ENCODE results near the gene ZNF554. TPM values are rescaled to one million over a fixed set of nuclear protein-coding genes. Genes with fewer than 3 reads are reported as not detected.

ZNF554 gene
- total RNA-seq, 3 donors from 2014 or later (not counting 1 experiment from before 2014, with no cell fraction given): 3.4 to 5.6 (median 3.7) TPM

DNA sequence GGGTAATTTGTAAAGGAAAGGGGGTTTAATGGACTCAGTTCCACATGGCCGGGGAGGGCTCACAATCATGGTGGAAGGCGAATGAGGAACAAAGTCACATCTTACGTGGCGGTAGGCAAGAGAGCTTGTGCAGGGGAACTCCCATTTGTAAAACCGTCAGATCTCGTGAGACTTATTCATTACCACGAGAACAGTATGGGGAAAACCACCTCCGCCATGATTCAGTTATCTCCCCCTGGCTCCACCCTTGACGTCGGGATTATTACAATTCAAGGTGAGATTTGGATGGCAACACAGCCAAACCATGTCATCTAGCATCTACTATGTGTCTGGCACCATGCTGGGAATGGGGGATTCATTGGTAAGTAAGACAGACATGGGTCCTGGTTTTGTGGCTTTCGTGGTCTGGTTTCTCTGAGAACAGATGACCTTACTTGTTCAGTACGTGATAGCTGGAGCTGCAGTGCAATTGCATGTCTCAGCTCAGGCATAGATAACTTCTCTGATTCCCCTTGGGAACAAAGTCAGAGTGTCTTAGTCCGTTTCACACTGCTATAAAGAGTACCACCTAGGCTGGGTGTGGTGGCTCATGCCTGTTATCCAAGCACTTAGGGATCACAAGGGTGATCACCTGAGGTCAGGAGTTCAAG, 8.3 kb downstream of the ZNF554 start:
- Mint-ChIP-seq H3K27me3 (ENCODE audit: low read depth in 2 of 2) (no peaks in the 10 kb centered on the region), H3K4me3 (no peak overlapping the region), H3K36me3 (peaks cover 5% of the 10 kb centered on the region), H3K4me1 (peaks cover 0 to 5% of the 10 kb centered on the region in 2 donors), H3K27ac (no peak overlapping the region), H3K9me3 (peaks cover 2 to 3% of the 10 kb centered on the region in 2 donors)
- intact Hi-C loops (cut with micrococcal nuclease): no loop called here
- no peaks in the 10 kb centered on the region for H3K27me3 ChIP-seq (ENCODE audit: control insufficient read depth, insufficient read depth, low read length)
- peaks cover 12% of the 10 kb centered on the region for H3K9me3 ChIP-seq (ENCODE audit: control insufficient read depth, insufficient read depth, low read length)
- no peak overlapping the region for H3K27ac ChIP-seq (ENCODE audit: low read length)
- no peak overlapping the region for H3K4me3 ChIP-seq (ENCODE audit: low read length)
- H3K36me3 ChIP-seq (ENCODE audit: control insufficient read depth, insufficient read depth, low read length): peaks cover 5% of the 10 kb centered on the region
- TF ChIP-seq, protein P1, sequence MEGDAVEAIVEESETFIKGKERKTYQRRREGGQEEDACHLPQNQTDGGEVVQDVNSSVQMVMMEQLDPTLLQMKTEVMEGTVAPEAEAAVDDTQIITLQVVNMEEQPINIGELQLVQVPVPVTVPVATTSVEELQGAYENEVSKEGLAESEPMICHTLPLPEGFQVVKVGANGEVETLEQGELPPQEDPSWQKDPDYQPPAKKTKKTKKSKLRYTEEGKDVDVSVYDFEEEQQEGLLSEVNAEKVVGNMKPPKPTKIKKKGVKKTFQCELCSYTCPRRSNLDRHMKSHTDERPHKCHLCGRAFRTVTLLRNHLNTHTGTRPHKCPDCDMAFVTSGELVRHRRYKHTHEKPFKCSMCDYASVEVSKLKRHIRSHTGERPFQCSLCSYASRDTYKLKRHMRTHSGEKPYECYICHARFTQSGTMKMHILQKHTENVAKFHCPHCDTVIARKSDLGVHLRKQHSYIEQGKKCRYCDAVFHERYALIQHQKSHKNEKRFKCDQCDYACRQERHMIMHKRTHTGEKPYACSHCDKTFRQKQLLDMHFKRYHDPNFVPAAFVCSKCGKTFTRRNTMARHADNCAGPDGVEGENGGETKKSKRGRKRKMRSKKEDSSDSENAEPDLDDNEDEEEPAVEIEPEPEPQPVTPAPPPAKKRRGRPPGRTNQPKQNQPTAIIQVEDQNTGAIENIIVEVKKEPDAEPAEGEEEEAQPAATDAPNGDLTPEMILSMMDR (IDR thresholded peaks at IDR 0.05): no peak
- 78% methylated on average over 13 of the region's 13 CpGs for WGBS (ENCODE audit: insufficient coverage)
- H3K4me1 ChIP-seq (ENCODE audit: control insufficient read depth, insufficient read depth, low read length): no peaks in the 10 kb centered on the region
- ATAC-seq: no peak
- DNase-seq: no peak

DNA sequence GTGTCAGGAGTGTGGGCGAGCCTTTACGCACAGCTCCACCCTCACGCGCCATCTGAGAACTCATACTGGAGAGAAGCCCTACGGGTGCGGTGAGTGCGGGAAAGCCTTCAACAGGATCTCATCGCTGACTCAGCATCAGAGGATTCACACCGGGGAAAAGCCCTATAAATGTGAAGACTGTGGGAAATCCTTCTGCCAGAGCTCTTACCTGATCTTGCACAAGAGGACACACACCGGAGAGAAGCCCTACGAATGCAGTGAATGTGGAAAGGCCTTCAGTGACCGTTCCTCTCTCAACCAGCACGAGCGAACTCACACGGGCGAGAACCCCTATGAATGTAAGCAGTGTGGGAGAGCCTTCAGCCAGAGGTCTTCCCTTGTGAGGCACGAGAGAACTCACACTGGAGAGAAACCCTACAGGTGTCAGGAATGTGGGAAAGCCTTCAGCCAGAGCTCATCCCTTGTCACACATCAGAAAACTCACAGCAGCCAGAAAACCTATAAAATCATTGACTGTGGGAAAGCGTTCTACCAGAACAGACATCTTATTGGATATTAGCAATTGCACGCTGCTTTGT, 14.7 kb downstream of the ZNF554 start:
- no peak overlapping the region for H3K4me3 Mint-ChIP-seq
- intact Hi-C loops (cut with micrococcal nuclease): no loop called here
- H3K36me3 Mint-ChIP-seq: peaks cover 21% of the 10 kb centered on the region
- no peak overlapping the region for H3K27ac ChIP-seq (ENCODE audit: low read length)
- H3K4me1 Mint-ChIP-seq: no peaks in the 10 kb centered on the region
- no peak overlapping the region for H3K4me3 ChIP-seq (ENCODE audit: low read length)
- H3K4me1 ChIP-seq (ENCODE audit: control insufficient read depth, insufficient read depth, low read length): no peaks in the 10 kb centered on the region
- no peaks in the 10 kb centered on the region for H3K27me3 Mint-ChIP-seq (ENCODE audit: low read depth in 2 of 2)
- peaks cover 11% of the 10 kb centered on the region for H3K36me3 ChIP-seq (ENCODE audit: control insufficient read depth, insufficient read depth, low read length)
- DNase-seq: no peak
- WGBS (ENCODE audit: insufficient coverage): 99% methylated on average over 18 of the region's 19 CpGs
- no peak for ATAC-seq
- TF ChIP-seq, protein P1 (IDR thresholded peaks at IDR 0.05): no peak
- H3K9me3 ChIP-seq (ENCODE audit: control insufficient read depth, insufficient read depth, low read length): peaks cover 45% of the 10 kb centered on the region
- H3K27ac Mint-ChIP-seq: no peak overlapping the region
- no peaks in the 10 kb centered on the region for H3K27me3 ChIP-seq (ENCODE audit: control insufficient read depth, insufficient read depth, low read length)
- H3K9me3 Mint-ChIP-seq: peaks cover 6 to 8% of the 10 kb centered on the region in 2 donors

DNA sequence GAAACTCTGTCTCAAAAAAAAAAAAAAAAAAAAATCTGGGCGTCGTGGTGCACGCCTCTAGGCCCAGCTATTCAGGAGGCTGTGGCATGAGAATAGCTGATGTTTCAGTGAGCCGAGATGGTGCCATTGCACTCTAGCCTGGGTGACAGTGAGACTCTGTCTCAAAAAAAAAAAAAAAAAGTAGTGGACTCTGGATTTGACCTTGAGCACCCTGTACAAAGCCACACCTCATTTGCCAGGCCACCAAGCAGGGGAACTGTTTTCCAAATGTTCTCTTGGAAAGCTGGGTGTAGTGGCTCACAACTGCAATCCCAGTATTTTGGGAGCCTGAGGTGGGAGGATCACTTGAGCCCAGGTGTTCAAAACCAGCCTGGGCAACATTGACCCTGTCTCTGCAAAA, 17.8 kb downstream of the ZNF554 start:
- peaks cover 21% of the 10 kb centered on the region for H3K36me3 Mint-ChIP-seq
- Histone ChIP-seq H3K36me3 (ENCODE audit: control insufficient read depth, insufficient read depth, low read length) (peaks cover 11% of the 10 kb centered on the region), H3K4me1 (ENCODE audit: control insufficient read depth, insufficient read depth, low read length) (peaks cover 11% of the 10 kb centered on the region), H3K4me3 (ENCODE audit: low read length) (no peak overlapping the region), H3K27ac (ENCODE audit: low read length) (no peak overlapping the region), H3K9me3 (ENCODE audit: control insufficient read depth, insufficient read depth, low read length) (peaks cover 38% of the 10 kb centered on the region), H3K27me3 (ENCODE audit: control insufficient read depth, insufficient read depth, low read length) (no peaks in the 10 kb centered on the region)
- ATAC-seq: no peak
- TF ChIP-seq, protein P1 (IDR thresholded peaks at IDR 0.05): no peak
- no peak overlapping the region for H3K27ac Mint-ChIP-seq
- 94% methylated on average over 3 of the region's 4 CpGs for WGBS (ENCODE audit: insufficient coverage)
- H3K27me3 Mint-ChIP-seq (ENCODE audit: low read depth in 2 of 2): no peaks in the 10 kb centered on the region
- intact Hi-C loops (cut with micrococcal nuclease): no loop called here
- DNase-seq: no peak
- H3K4me3 Mint-ChIP-seq: no peak overlapping the region
- H3K9me3 Mint-ChIP-seq: peaks cover 6 to 8% of the 10 kb centered on the region in 2 donors
- peaks cover 4 to 9% of the 10 kb centered on the region in 2 donors for H3K4me1 Mint-ChIP-seq
